Measurements from ENCODE around the gene ZNF451.

- TF ChIP-seq CTCF (IDR thresholded peaks at IDR 0.05): no peak
- no peak for TF ChIP-seq ZFX (IDR thresholded peaks at IDR 0.05; ENCODE audit: borderline replicate concordance)
Measured at GRCh38 chr6:57195457-57195856, 105.5 kb downstream of the ZNF451 start.

Measured in 22Rv1 (cell line).